ENCODE measurements around the gene RNF4.
"Not testable (repeated sequence)": the region's sequence is repeated elsewhere in the genome, so short reads cannot be mapped to it uniquely, and the experiment has no call there.

Gene RNF4

GRCh38 chr4:2426069-2426397, 42.9 kb upstream of the RNF4 start:
- no peak overlapping the region for H3K27ac ChIP-seq

DNA sequence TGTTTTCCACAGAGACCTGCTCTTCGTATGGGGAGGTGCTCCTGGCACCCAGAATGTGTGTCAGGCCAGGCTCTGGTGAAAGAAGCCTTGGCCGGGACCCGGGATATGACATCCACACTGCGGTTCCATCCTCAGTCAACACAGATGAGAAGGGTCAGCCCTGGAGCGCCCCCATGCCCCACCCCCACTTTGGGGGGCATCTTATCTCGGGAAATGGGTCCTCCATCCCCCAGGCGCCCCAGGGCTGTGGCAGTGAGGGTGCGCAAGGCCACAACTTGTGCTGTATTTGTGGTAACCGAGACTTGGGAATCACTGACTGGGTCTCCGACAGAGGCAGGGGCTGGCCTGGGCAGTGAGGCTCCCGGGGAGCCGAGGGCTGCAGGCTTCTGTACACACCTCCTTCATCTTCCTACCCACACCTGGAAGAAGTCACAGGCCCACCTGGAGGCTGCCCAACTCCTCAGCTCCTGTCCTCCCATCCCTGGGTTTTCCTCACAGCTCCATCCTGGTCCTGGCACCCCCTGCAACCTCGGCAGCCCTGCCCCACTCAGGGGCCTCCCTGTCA, 42.1 kb upstream of the RNF4 start:
- no peak overlapping the region for H3K27ac ChIP-seq
- TF ChIP-seq CTCF (IDR thresholded peaks at IDR 0.05) (no peak), ZFX (IDR thresholded peaks at IDR 0.05; ENCODE audit: borderline replicate concordance) (no peak)

More at GRCh38 chr4:2426069-2426397, 42.9 kb upstream of the RNF4 start:
- TF ChIP-seq CTCF (IDR thresholded peaks at IDR 0.05) (no peak), ZFX (IDR thresholded peaks at IDR 0.05; ENCODE audit: borderline replicate concordance) (no peak)

DNA sequence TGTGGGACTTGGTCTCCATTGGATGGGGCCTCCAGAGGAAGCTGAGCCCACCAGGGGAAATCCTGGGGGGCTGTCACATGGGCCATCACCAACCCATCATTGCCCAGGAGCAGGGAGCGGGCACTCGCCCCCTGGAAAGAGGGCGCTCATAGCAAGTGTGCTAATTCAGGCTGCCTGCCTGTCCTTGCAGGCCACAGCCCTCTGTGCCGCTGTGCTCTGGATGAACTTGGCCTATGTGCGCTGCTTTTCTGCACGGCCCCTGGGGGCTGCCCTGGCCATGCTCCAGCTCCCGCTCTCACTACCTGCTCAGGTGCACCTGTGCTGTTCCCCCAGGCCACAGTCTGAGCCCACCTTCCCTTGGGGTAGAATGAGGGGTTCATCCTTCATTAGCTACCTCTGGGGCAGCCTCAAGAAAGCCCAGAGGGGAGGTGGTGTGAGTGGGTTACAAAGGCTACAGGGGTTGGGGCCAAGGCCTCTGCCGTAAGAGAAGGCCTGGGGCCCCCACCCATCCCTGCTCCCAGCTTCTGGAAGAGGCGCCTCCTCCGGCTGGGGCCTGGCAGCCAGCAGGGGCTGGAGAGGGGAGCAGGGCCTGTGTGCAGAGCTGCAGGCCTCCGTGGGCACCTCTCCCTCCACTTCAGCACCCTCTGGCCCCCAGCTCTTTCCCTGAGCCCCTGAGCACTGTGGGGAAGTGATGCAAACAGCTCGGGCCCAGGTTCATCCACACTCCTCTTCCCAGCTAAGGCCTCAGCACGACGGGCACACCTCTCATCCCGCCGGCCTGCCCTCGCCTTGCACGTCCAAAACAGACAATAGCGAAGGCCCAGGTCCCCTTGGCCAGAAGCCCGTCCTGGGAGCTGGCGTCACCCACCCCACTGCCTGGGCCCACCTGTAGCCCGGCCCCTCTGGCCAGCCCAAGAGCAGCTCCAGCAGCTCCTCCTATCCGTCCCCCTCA, 41.2 kb upstream of the RNF4 start:
- TF ChIP-seq CTCF (IDR thresholded peaks at IDR 0.05) (no peak), ZFX (IDR thresholded peaks at IDR 0.05; ENCODE audit: borderline replicate concordance) (no peak)
- no peak overlapping the region for H3K27ac ChIP-seq

DNA sequence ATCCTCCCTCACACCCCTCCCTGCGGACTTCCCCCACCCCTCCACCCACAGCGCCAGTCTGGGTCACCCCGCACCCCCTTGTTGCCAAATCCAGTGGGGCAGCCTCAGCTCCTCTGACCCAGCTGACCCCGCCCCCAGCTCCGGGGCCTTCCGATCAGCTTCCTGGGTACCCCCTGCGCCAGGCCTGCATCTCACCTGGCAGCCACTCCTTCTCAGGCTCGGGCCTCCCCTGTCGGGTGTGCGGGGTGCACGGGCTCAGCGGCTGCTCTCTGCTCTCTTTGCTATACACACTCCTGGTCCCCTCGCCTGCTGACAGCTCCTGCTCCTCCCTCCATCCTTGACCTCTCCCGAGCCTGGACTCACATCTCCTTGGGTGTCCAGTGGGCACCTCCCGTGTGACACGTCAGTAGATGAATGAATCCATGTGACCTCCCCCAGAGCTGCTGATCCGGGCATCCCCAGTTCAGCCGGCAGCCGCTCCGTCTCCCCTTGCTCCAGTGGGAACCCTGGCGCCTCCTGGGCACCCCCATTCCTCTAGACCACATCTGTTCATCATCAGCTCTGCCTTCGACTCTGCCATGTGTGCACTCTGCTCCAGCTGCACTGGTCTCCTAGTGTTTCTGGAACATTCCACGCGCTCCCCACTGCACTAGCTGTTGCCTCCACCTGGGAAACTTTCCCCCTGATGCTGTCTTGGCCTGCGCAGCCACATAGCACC, 40.3 kb upstream of the RNF4 start:
- no peak overlapping the region for H3K27ac ChIP-seq
- no peak for TF ChIP-seq ZFX (IDR thresholded peaks at IDR 0.05; ENCODE audit: borderline replicate concordance)

DNA sequence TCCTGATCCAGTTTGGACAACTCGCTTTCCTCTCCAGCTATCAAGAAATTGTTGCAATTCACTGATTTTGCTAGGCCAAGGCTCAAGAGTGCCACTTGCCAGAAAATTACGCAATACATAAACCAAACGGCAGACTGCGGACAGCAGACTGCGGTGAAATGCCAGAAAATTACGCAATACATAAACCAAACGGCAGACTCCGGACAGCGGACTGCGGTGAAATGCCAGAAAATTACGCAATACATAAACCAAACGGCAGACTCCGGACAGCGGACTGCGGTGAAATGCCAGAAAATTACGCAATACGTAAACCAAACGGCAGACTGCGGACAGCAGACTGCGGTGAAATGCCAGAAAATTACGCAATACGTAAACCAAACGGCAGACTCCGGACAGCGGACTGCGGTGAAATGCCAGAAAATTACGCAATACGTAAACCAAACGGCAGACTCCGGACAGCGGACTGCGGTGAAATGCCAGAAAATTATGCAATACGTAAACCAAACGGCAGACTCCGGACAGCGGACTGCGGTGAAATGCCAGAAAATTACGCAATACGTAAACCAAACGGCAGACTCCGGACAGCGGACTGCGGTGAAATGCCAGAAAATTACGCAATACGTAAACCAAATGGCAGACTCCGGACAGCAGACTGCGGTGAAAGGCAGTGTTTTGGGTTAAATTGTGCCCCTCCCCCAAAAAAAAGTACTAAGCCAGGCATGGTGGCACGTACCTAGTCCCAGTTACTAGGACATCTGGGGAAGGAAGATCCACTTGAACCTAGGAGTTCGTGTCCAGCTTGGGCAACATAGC, 38.8 kb upstream of the RNF4 start:
- not testable (repeated sequence) for H3K27ac ChIP-seq

DNA sequence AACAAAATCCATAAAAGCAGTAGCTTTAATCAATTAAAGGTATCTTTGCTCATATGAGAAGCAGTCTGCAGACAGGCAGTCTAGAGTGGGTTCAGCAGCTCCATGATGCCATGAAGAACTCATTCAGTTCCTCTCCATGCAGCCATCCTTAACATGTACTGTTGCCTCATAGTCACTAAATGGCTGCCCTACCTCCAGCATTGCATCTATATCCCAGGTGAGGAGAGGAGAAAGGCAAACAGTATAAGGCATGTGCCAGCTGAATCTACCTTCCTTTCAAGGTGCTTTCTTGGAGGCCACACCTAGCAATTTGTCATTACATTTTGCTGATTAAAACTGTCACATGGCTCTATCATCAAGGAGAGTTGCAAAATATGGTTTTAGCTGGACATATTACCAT, 36.9 kb upstream of the RNF4 start:
- no peak overlapping the region for H3K27ac ChIP-seq
- TF ChIP-seq CTCF (IDR thresholded peaks at IDR 0.05): no peak
- no peak for TF ChIP-seq ZFX (IDR thresholded peaks at IDR 0.05; ENCODE audit: borderline replicate concordance)

DNA sequence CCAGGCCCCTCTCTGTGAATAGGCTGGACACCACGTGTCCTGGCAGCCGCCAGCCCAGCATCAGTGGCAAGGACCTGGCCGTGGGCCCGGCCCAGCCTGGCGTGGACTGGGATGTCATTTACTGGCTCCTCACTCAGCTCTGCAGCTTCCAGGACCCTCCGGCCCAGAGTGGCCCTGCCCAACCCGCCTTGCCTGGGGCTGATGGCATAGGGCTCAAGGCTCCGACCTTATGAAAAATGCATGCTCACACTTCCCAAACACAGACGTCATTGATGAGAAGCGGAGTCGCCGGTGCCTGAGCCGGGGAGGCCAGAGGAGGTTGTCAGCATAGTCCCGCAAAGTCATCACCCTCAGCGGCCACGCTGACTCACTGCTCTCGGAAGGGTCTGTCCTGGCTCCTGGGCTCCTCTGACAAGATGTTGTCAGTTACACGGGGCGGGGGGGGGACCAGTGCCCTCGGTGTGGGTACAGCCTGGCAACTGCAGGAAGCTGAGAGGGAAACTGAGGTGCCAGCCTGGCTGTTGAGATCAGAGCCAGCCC, 35.8 kb upstream of the RNF4 start:
- no peak overlapping the region for H3K27ac ChIP-seq
- TF ChIP-seq ZFX (IDR thresholded peaks at IDR 0.05; ENCODE audit: borderline replicate concordance): no peak
- TF ChIP-seq CTCF (IDR thresholded peaks at IDR 0.05): no peak
